GM19023 (cell line): Measurements from ENCODE around the gene ABHD17A.
"Not testable (repeated sequence)": the region's sequence is repeated elsewhere in the genome, so short reads cannot be mapped to it uniquely, and the experiment has no call there.

ENCODE experiments used
- ATAC-seq: cut with Tn5 transposase; IDR thresholded peaks from one replicate; pipeline ENCODE4 v1.9.1; 2021; ENCODE audit warnings: mild to moderate bottlenecking, moderate library complexity; ENCODE audit not compliant: unreplicated experiment

Gene ABHD17A

DNA sequence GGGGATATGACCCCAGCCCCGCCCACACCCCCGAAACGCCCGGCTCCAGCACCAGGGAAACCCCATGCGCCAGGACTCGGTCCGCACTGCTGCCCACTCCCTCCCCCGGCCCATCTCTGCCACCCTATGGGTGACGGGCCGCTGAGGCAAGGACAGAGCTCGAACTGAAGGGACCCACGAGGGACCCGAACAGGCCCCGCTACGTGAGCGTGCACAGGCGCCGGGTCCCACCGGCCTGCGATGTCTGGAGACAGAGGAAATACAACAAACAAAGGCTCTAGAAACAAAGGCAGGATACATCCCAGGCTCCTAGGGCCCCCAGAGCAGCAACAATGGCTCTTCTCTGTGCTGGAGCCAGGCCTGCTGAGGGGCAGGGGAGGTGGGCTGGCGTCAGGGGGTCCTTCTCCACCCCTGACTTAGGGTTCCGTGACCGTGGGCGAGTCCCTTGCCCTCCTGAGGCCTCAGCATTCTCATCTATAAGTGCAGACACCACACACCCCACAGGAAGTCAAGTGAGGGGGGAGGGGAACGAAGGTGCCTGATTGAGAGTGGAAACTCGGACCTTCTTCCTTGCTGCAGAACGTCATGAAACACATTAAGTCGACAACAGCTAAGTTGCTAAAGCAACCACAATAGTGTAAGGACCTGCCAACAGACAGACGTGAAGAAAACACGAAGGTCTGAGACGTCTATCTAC, 3.1 kb downstream of the ABHD17A start:
- ATAC-seq = no peak

DNA sequence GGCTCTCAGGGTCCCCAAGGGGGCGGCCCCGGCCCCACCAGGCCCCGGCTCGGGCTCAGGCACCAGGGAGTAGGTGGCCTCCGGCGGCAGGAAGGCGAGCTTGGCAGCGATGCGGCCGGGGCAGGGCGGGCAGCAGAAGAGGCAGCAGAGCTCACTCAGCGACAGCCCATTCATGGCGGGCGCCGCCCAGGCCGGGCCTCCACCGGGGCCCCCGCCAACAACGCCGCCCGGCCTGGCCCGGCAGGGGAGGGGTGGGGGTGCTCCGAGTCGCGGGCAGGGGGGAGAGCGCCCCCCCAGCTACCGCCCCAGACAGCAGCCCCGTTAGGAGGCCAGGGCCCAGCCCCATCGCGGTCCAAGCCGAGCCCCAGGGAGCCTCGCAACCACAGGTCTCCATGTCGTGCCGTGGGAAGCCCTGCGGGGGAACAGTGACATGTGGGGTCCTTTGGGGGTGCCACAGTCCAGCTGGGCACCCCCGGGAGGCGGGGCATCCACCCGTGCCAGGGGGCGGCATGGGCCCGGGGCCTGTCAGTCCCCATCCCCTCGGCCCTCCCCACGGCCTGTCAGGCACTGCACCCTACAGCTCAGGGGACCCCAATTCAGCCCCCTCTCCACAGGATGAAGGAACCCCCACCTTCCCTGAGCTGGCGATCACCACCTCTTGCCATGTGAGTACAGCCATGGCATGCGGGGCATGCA, 3.8 kb downstream of the ABHD17A start:
- ATAC-seq = not testable (repeated sequence)

DNA sequence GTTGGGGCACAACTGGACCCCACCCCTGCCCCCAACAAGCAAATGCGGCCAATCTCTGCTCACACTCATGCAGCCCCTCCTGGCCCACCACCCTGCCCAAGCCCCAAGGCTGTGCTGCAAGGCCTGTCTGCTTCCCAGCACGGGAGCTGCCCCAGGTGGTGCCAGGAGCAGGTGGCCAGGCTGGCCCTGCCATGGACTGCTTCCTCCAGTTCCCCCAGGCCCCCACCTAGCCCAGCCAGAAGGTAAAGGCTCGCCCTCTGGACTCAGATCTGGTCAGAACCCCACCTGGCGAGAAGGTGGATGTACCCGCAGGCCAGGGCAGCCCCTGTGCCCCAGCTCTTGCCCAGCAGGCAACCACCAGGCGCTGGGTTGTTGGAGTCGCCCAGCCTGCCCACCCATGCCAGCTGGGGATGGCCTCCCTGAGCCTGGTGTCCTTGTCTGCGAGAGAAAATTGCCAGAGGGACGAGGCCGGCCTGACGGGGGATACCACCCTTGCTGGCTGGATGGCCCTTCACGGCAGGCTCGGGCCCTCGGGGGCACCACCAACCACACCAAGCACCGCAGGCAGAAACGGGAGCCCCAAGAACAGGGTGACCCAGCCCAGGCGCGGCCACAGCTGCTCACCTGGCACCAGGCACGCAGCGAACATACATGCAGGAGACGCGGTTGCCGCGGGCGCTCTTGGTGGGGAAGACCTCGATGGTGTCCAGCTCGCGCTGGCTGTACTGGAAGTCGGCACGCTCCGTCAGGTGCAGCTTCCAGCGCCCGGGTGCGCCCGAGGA, 4.5 kb downstream of the ABHD17A start:
- no peak for ATAC-seq

DNA sequence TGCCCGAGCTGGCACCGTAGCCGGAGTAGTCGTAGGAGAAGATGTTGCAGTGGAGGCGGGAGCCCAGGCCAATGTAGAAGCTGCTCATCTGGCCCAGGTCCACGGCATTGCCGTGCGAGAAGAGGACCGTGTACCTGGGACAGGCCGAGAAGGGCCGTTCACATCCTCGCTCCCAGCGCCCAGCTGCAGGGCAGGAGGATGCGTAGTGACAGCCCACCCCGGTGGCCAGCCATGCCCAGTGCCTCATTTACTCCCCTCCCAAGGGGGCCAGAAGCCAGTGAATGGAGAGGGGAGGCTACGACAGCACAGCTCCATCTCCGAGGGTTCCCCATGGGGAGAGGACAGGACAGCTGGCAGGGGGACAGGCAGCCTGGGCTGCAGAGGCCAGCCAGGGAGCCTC, 5.3 kb downstream of the ABHD17A start:
- not testable (repeated sequence) for ATAC-seq

DNA sequence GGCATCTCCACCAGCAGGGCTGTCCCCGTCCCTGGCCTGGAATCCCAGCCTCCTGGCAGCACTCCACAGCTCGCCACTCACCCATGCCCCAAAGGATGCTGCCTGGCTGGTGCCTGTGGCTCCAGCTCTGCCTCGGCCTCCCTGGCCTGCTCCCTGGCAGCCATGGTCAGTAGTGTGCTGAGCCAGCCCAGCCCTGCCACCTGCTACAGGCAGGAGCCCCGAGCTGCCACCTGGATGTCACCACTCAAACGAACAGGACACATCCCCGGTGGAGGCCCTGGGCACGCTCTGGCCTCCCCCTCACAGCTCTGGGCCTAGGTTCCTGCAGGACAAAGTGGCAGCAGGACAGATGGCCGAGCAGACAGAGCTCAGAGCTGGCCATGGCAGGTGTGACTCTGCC, 6.7 kb downstream of the ABHD17A start:
- ATAC-seq = not testable (repeated sequence)

DNA sequence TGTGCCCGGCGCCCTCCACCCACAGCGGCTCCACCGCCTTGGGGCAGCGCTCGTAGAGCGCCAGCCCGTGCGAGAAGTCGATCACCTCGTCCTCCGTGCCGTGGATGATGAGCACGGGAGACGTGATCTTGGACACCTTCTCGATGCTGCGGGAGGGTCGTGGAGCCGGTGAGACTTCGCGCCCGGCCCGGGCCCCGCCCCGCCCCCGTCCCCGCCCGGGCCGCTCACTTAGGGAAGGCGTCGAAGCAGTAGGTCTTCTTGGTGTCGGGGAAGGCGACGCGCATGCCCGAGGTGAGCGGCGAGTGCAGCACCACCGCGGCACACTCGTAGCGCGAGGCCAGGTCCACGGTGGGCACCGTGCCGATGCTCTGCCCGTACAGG, 8.0 kb downstream of the ABHD17A start:
- ATAC-seq = not testable (repeated sequence)

DNA sequence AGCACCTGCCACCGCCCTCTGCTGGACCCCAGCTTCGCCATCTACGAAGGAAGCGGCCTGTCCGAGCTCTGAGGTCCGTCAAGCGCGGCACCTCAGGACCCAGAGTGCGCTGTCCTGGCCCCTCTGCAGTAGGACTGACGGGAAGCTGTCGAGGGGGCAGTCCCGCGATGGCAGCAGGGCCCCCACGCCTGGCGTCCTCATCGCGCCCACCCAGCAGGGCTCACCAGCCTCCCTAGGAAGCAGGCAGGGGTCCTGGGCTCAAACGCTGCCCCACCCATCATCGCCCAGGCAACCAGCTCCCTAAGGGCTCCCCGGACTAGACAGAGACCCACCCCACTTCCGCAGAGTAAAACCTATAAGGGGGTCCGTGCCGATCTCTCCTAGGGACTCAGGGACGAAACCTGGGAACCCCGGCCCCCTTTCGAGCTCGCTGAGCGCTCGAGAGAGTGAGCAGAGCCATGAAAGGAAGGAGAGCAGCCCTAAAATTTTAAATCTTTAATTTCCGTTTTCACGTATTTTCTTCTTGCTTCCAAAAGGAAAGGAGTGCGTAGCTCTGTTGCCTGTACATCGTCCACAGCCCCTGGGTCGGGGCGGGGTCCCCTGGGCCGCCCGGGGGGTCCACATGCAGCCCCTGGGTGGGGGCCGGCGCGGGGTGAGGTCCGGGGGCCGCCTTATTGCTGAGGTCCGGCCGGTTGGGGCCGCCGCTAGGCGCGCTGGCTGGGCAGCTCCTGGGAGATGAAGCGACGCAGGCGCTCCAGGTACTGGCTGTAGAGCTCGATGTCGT, 8.6 kb downstream of the ABHD17A start:
- peak; percentile 24 for ATAC-seq

DNA sequence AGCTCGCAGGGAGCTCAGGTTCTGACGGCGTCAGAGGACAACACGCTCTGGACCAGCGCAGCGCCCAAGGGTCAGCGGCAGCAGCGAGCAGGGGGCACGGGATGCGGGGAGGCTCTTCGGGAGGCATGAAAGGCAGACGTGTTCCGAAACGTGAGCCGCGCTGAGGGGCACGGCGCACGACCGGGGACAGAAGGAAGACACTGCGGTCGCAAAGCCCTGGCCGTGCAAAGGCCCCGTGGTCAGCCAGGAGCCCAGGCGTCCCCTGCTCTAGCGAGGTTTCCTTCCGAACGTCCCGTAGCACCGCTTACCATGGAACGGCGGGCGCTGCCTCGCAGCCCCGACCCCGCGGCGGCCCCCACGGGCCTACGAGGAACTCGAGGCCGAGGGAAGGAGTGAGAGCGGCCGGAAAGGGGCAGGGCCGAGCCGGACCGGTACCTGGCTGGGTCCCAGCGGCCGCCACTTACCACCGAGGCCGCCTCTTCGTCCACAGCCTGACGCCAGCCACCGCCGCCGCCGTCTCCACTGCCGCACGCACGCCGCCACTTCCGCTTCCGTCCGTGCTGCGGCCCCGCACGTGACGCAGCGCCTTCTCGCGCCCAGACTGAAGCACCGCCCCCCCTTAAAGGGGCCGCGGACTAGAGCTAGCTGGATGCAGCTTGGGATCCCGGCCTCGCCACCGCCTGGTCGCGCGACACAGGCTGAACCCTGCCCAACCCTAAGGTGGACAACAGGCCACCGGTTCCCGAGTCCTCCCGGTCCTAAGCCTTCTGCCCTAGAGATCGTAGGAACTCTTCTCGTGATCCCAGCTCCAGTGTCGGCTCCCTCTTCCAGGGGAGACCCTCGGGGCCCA, 9.4 kb downstream of the ABHD17A start:
- peak; percentile 87 for ATAC-seq

DNA sequence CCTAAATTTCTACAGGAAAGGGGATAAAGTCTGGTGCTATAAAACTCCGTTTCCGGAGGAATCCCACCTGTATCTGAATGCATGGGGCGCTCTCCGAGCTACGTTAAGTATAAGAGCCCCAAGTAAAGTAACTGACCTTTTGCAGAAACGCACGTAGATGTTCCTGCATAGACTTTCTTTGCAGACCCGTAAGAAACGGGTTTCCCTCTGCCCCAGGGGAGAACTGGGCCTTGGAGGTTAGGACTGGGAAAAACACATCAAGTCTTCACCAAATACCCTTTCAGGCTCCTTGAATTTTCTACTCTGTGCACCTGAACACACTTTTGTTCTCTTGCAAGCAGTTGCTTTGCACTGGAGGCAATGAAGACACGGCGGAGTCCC, 10.0 kb downstream of the ABHD17A start:
- ATAC-seq = not testable (repeated sequence)

DNA sequence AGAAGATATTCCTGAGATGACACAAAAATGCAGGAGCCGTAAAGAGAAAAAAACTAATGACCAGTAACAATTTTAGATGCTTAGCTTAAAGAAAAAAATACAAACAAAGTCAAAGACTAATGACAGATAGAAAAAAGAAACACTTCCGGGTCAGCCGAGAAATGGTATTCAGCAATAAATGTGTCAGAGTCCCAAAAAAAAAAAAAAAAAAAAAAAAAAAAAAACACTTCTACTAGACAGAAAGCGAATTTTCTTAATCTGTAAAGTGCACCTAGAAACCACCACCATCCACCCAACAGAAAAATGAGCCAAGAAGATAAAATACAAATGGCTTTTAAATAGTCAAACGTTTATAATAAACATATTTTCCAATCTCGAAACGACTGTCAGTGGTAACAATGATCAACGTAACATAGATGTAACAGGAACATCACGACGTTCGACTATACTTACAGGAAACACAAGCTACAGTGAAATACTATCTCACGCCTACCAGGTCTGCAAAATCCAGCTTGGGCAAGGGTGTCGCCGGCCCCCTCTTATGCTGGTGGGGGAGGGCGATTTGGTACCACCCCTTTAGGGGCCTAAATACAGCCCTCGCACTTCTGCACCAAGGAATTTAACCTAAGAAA, 10.6 kb downstream of the ABHD17A start:
- ATAC-seq = no peak

DNA sequence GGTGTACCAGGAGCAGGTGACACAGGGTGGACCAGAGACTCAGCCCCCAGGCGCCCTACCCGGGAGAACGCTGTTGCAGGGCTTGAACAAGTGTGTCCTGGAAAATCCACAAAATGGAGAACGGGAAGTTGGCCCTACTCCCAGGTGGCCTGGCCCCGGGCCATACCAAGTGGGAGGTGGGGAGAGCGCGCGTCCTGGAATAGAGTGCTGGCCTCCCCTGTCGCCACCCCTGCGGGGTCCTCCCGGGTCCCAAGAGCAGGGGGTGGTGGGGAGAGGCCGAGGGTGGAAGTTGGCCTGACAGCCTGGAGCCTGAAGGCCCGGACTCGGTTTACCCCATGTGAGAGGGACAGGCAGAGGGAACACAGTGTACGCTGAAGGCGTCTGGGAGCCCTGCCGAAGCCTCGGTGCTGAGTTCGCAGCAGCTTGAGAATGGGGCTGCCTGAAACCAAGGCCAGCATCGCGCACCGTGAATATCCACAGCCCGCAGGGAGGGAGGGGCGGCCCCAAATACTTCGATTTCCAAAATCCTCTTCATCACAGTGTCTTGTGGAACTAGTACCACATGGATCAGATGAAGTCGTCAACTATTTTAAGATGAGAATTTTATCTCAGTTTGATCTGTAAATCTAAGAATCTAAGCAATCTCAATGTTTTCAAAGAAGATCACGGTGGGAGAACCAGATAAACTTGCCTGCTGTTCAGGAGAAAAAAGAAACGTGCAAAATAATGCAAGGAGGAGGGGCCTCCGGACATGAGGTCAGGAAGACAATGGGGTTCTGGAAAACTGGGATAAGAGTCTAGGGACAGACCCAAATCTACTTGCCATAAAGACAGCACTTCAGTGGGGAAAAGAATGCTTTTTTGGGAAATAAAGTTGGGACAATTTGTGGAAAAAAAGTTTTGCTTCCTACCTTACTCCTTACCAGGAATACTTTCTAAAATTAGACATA, 11.5 kb downstream of the ABHD17A start:
- no peak for ATAC-seq

DNA sequence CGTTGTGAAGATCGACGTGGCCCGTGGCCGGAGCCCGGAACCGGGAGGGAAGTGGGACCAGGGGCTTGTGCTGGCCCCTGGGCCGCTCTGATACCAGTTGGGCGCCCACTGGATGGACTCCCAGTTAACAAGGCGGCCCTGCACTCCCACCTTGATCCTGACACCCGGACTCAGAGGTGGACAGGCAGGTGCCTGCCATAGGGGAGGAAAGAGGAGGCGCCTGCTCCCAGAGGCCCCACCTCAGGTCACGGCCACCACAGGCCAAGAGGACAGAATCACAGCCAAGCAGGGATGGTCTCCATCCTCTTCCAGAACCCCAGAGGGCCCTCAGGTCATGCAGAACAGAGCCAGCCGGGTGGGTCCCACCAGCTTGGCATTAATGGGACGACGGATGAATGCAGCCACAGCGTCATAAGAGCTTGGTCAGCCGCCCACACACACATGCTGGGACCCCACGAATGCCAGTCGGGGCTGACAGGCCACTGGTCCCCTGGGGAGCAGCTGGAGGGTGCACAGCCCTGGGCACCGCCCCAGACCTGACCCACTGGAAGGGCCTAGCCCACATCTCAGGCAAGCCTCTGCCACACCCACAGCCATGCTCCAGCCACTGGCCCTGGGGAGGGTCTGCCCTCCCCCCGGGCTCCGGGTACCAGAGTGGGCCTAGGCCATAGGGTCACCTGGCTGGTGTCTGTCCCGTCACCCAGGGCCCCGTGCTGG, 12.3 kb downstream of the ABHD17A start:
- no peak for ATAC-seq

DNA sequence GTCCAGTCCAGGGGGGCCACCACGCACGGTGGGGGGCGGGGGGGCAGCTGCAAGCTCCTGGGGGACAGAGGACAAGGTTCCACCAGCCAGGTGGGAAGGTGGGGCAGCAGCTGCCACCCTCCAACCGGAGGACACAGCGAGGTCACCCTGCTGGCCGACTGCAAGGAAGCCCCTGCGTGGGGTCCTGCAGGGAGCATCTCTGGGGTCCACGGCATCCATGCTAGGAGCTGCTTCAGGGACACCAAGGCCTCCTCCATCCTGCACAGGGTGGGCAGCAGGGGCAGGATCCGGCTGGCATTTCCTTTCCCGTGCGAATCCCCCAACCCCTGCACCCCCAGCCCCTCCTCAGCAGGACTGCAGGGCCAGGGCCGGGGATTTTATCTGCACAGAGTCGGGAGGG, 13.7 kb downstream of the ABHD17A start:
- ATAC-seq = no peak

DNA sequence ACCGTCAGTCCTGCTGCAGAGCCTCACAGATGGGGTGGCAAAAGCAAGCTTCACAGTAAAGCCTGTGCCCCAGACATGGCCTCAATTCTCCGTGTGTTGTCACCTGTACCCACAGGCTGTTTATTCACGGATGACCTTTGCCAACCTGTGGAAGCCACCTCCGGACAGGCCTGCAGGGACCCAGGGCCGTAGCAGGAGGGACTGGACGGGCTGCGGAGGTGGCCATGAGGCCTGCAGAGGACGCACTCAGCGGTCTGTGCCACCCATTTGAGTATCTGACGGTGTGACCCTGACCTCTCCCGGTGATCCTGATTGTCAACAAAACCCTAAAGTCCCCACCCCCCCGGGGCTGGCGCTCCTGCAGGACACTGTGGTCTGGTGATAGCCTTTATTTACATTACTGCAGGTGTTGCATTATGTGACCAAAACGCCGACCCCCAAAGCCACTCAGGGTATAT, 14.1 kb downstream of the ABHD17A start:
- ATAC-seq = no peak

DNA sequence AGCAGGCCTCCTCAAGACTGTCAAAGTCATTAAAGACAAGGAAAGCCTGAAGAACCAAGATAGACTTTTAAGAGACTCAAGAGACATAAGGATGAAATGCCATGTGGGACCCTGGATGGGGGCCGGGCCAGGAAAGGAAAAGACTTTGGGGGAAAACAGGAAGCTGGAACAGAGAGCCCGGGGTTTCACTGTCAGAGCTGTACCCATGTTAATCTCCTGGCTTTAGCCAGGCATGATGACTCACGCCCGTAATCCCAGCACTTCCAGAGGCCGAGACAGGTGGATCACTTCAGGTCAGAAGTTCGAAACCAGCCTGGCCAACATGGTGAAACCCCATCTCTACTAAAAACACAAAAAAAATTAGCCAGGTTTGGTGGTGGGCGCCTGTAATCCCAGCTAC, 16.3 kb downstream of the ABHD17A start:
- no peak for ATAC-seq

DNA sequence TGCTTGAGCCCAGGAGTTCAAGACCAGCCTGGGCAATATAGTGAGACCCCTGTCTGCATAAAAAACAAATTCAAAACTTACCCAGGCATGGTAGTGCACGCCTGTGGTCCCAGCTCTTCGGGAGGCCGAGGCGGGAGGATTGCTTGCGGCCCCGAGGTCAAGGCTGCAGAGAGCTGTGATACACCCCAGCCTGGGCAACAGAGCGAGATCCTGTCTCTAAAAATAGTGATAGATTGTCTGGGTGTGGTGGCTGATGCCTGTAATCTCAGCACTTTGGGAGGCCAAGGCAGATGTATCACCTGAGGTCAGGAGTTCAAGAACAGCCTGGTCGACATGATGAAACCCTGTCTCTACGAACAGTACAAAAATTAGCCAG, 18.0 kb downstream of the ABHD17A start:
- no peak for ATAC-seq

DNA sequence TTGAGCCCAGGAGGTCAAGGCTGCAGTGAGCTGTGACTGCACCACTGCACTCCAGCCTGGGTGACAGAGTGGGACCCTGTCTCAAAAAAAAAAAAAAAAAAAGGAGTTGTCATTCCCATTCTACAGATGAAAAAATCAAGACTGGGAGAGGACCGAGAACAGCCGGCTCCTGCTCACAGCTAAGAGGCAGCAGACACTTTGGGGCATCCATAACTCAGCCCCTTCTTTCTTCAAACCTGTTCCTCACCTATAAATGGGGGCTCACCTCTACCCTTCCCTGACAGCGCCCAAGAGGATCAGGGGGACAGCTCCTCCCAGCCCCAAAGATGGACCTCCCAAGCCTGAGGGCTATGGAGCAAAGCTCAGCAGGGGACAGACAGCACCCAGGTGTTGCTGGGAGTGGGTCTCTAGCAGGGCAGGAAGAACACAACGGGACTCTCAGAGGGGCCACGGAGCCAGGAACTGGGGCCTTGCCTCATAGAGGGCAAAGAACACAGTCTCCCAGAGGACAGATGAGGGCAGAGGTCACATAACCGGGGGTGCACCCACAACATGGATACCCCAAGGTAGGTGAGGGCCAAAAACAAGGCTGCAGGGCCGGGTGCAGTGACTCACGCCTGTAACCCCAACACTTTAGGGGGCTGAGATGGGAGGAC, 18.5 kb downstream of the ABHD17A start:
- no peak for ATAC-seq
